ENCODE measurements around the gene MCCC1.
"Not testable (repeated sequence)": the region's sequence is repeated elsewhere in the genome, so short reads cannot be mapped to it uniquely, and the experiment has no call there.

Gene MCCC1

DNA sequence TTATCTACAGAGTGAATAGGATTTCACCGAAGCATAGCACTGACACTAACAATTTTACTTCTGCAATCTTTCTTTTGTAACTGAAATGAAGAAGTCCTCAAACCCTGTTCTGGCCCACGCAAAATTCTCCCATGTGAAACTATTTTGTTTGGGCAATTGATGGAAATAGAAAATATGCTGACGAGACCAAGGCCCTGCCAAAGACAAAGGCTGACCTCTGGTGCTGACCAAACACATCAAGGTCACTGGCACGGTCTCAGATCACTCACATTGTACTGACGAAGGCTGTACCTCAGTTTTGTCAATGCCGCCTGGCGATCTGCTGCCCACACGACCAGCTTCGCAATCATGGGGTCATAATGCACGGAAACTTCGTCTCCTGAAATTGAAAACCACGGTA, 60.5 kb downstream of the MCCC1 start:
- no peak for DNase-seq

DNA sequence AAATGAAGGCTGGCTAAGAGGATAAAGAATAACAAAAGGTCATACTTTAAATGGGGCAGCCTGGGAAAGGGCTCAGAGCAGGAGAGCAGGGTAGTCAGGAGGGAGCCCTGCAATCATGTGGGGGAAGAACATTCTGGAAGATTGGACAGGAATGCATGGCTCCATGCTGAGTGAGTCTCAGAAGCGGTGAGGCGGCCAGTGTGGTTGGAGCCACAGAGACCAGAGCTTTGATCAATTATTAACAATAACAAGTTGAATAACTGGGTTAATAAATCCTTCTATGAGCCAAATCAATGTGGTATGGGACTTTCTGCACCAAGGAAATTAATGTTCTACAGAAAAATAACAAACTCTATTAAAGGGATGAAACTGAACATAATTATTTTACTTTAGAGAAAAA, 61.1 kb downstream of the MCCC1 start:
- no peak for DNase-seq

DNA sequence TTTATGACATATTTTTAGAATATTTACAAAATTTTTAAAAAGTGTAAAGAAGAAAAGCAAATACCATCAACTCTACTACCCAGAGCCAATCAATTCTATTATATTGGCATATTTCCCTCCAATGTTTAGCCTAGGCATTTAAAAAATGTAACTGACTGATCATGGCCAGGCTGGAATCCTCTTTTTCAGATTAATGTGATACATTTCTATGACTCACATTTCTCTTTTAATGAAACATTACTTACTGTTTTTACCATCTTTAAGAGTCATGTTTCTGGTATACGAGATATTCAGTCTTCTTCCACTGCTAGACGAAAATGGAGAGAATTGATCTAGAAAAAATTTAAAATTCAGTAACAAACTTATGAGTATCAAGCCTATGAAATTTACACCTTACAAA, 65.5 kb downstream of the MCCC1 start:
- no peak for DNase-seq

DNA sequence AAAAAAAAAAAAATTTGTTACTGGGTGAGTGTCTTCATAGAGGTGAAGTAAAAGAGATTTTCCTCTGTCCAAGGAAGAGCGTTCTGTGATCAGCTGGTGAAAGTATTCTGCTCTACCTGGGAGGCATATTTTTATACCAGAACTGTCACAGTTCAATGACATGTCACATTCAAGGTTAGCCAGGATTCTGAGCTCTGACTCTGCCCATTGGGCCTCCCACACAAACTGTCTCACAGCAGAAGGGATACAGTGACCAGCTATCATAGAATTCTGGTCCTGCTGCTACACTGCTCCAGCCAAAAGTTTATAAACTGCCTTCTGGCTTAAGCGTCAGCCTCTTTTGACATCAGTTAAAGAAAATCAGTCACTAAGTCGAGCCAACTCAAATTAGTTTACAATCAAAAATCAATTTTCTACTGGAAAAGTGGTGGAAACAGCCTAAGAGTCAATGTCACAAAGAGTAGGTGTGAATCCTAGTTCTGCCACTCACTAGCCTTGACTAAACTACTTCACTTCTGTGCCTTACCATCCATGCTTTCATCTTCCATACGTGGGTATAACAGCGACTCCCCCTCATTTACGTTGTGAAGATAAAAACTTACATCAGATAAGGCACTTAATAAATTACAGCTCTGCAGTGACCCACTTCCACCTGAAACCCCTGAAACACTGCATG, 66.3 kb downstream of the MCCC1 start:
- DNase-seq, result no peak

DNA sequence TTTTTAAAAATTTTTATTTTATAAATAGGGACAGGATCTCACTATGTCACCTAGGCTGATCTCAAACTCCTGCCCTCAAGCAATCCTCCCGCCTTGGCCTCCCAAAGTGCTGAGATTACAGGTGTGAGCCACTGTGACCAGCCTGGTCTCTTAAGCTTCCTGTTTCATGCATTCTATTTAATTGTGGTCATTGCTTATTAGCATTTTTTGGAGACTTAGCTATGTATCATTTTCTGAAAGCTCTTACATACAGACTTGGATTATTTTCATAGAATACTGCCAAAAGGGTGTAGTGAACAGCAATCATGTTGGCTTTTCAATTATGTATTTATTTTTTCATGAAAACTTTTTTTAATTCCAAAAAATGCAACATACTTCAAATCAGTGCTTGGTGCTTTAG, 67.5 kb downstream of the MCCC1 start:
- DNase-seq, result no peak

DNA sequence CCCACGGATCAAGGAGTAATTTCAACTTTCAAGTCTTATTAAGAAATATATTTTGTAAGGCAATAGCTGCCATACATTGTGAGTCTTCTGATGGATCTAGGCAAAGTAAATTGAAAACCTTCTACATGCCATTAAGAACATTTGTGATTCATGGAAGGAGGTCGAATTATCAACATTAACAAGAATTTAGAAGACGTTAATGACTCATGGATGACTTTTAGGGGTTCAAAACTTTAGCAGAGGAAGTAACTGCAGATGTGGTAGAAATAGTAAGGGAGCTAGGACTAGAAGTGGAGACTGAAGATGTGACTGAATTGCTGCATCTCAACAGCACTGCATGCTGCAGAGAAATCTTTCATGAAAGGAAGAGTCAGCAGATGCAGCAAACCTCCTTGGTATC, 70.9 kb downstream of the MCCC1 start:
- DNase-seq, result no peak

DNA sequence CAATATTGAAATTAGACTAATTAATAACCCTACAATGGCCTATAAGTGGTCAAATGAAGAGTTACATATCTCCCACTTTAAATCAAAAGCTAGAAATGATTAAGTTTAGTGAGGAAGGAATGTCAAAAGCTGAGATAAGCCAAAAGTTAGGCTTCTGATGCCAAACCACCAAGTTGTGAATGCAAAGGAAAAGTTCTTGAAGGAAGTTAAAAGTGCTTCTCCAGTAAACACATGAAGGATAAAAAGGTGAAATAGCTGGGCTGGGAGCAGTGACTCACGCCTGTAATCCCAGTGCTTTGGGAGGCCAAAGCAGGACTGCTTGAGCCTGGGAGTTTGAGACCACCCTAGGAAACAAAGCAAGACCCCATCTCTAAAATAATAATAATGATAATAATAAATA, 72.0 kb downstream of the MCCC1 start:
- no peak for DNase-seq

DNA sequence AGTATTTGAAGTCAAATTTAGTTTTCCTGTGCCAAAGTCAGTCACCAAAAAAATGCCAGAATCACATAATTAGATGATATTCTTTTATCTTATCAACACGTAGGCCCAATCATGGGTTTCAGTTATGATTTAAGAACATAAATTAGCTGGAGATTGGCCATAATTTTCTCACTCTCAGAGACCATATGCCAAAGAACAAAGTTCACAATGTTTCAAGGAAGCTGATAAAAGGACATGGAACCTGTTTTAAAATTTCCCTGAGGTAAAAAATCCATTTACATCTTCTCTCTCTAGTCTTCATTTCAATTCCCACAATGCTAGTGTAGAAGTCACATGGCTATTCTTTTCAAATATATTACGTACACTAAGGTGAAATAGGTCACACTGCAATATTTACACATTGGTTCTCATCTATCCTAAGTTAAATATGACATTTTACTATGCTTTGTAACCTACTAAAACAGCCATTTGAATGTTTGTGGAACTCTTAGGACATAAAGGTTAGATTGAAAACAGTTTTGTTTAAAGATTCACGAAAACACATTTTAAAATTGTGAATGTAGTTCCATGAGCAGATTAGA, 76.3 kb downstream of the MCCC1 start:
- DNase-seq, result no peak

DNA sequence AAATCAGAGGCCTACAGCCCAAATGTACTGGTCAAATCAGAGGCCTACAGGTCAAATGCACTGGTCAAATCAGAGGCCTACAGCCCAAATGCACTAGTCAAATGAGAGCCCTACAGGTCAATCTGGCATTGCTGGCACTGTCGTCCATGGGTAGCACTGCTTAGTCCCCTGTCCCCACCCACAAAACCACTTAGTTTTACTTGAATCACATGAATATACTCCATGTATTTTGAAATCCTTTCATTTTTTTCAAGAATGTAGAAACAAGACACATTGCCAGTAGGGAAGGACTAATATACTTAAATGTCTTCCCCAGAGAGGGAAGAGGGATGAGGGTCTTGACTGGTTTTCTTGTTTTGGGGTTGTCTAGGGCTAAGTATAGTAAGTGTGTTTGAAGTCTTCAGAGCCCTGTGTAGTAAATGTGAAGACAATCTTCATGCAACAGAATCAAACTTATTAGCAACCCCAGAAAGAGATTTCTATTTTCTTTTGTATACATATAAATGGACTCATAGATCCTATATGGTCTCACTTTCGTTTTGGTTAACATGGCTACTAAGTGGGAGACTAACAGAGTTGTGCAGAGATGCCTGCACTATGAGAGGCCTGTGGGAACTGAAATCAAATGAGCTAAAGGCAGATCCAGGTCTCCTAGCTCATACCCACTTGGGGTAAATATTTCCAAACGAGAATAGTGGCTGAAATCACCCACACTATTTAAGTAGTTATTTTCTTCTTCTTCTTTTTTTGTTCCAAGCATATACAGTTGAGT, 80.7 kb downstream of the MCCC1 start:
- no peak for DNase-seq

DNA sequence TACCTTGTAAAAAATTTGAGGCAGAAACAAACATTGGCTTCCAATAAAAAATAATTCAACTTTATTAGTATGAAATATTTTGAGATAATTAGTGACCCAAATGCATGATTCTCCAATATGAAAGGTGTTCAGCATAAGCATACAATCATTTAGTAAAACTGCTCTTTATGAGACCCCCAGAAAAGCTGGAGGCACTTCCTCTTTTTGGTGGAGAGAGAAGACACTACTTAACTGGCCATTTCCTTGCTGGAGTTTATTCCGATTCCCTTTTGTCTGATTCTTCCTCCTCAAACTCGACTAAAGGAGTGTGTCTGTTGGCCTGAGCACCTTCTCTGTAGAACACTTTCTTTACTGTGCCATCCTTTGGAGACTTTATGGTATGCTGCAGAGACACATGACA, 84.1 kb downstream of the MCCC1 start:
- no peak for DNase-seq

DNA sequence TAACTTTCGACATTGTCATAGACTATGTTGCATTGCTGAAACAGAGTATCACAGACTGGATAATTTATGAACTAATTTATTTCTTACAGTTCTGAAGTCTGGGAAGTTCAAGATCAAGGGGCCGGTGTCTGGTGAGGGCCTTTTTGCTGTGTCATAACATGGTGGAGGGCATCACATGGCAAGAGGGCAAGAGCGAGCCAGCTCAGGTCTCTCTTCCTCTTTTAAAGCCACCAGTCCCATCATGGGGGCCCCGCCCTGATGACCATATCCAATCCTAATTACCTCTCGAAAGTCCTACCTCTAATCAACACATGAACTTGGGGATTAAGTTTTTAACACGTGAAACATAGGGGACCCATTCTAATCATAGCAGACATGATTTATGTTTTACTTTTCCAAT, 85.4 kb downstream of the MCCC1 start:
- no peak for DNase-seq

DNA sequence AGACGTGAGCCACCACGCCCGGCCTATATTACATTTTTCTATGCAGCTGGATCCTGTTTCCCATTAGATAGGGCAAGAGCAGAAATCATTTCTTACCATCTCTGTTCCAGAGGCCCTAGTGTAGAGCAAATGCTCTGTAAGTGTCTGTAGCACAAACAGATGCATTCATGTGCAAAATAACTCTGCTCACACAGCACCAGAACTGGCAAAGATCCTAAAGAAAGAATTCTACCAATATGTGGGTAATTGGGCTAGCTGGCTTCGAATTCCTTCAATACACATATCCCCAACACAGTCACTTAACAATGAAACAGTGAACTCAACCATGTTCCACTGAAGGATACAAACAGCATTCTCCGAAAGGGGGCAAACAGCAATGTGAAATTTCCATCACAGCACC, 86.2 kb downstream of the MCCC1 start:
- no peak for DNase-seq

DNA sequence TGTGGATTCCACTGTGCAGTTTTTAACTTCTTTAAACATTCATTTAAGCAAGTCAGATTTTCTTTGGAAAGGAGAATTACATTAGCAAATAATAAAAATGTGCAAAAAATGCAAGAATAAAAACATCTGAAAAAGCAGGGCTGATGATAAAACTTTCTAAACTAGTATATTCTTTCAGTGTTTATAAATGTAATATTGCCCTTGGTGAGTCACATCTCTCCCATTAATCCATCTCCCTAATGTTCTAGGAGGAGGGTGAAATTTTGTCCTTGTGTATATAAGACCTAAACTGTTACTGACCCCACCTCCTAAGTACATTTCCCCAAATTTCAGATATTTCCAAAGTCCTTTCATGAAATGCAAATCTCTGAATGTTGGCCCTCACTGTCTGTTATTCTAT, 90.5 kb downstream of the MCCC1 start:
- no peak for DNase-seq

DNA sequence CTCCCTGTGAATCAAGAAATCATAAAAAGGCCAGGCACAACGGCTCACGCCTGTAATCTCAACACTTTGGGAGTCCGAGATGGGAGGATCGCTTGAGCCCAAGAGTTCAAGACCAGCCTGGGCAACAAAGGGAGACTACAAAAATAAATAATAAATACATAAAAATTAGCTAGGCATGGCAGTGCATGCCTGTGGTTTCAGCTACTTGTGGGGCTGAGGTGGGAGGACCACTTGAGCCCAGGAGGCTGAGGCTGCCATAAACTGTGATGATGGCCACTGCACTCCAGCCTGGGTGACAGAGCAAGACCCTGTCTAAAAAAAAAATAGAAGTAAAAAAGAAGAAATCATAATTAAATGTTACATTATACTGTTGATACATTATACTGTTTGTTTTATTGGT, 91.0 kb downstream of the MCCC1 start:
- no peak for DNase-seq

DNA sequence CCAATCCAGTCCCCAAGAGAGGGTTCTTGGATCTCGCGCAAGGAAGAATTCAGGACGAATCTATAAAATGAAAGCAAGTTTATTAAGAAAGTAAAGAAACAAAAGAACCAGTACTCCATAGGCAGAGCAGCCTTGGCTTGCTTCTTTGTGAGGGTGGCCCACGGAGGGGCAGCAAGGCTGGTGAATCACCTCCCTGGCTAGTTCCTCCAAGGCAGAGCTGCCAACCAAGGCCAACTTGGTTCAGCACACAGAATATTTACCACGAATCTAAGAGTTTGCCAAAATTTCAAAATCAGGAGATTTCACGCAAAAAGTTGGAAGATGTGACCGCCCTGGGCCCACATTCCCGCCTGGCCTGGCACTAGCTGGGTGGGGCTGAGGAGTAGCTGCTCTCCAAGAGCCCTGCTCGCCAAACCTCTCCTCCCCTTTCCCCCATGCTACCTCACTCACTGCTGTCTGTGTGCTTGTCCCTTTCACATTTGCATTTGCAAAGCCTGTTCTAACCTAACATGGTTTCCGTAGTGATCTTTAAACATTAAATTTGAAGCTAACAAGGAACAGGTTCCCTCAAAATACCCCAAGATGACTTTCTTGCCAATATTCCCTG, 92.8 kb downstream of the MCCC1 start:
- DNase-seq, result no peak

DNA sequence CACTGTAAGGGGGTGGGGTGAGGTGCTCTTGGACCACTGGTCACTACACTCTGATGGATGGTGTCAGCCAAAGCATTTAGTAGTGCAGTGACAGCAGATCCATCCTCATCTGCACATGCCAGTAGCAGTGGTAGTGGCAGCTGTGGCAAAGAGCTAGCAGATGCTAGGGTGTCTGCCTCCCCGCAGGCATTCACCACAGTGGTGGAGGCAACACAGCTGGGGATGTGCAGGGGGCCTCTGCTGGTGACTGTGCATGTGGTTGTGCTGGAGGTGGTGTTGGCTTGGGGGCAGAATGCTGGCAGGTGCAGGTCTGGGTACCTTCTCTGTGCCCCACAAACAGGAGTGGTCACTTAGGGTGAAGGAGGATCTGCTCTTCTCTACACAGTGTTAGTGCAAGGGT, 99.5 kb downstream of the MCCC1 start:
- no peak for DNase-seq

DNA sequence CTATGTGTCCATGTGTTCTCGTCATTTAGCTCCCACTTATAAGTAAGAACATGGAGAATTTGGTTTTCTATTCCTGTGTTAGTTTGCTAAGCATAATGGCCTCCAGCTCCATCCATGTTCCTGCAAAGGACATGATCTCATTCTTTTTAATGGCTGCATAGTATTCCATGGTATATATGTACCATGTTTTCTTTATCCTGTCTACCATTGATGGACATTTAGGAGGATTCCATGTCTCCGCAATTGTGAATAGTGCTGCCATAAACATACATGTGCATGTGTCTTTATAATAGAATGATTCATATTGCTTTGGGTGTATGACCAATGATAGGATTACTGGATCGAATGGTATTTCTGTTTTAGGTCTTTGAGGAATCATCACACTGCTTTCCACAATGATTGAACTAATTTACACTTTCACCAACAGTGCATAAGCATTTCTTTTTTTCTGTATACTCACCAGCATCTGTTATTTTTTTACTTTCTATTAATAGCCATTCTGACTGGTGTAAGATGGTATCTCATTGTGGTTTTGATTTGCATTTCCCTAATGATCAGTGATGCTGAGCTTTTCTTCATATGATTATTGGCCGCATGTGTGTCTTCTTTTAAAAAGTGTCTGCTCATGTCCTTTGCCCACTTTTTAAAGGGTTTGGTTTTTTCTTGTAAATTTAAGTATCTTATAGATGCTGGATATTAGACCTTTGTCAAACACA, 105.7 kb downstream of the MCCC1 start:
- DNase-seq, result not testable (repeated sequence)

DNA sequence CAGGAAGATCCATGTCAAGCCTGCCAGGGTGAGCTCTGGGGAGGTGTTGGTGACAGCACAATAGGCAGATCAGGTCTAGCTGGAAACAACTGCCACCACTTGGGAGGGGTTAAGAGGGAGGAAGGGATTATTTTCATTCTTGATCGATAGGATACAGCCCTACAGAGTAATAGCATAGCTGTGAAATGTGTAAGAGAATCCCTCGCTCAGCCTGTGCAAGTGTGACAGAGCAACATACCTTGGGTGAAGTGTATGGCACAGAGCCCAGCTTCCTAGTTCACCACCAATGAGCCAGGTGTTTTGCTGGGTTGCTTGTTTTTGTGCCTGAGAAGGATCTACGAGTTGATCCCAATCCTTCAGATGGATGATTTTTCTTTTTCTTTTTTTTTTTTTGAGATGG, 109.7 kb downstream of the MCCC1 start:
- no peak for DNase-seq

DNA sequence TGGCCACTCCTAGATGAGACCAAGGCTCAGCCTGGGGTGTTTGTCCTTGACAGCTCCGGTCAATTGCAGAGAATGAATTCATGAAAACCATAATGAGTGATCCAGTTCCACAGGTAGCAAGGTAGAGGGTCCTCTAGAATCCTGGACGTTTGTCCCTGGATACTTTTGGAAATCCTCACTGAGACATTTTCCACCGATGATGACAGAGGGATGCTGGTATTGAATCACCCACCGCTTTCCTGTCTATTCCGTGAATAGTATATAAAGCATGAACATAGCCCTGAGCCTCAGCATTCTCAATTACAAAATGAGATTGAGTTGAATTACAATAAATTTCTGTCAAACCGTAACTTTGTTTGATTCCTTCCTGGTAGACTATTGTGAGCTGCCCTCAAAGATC, 113.3 kb downstream of the MCCC1 start:
- no peak for DNase-seq

DNA sequence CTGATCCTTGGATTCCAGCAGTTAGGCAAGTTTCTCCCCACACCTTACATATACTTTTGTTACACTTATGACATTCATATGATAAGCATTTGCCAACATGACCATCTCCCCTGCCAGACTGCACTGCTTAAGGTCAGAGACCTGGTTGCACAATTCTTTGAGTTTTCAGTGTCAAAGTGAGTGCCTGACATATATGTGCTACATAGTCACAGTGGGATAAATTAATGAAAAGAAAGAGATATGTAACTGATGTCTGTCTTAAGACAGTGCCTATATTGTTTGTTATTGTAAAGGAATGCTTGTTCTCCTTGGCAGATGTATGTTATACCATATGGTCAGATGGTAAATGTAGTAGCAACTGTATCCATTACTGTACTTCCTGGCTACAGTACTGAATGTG, 115.4 kb downstream of the MCCC1 start:
- no peak for DNase-seq

DNA sequence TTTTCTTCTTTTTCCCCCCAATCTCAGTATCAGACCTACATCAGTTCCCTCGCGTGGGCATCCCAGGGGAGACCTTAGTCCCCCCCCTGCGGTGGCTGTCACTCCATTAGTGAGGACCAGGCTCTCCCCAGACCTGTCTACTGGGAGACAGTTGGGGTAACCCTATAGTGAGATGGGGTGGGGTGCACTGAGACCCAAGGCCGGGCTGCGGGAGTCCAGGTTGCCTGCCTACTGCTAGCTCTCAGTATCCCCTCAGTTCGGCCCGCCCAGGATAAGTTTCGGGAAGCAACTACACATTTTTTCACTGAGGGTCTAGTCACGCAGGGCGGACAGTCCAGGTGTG, 118.3 kb downstream of the MCCC1 start:
- no peak for DNase-seq

DNA sequence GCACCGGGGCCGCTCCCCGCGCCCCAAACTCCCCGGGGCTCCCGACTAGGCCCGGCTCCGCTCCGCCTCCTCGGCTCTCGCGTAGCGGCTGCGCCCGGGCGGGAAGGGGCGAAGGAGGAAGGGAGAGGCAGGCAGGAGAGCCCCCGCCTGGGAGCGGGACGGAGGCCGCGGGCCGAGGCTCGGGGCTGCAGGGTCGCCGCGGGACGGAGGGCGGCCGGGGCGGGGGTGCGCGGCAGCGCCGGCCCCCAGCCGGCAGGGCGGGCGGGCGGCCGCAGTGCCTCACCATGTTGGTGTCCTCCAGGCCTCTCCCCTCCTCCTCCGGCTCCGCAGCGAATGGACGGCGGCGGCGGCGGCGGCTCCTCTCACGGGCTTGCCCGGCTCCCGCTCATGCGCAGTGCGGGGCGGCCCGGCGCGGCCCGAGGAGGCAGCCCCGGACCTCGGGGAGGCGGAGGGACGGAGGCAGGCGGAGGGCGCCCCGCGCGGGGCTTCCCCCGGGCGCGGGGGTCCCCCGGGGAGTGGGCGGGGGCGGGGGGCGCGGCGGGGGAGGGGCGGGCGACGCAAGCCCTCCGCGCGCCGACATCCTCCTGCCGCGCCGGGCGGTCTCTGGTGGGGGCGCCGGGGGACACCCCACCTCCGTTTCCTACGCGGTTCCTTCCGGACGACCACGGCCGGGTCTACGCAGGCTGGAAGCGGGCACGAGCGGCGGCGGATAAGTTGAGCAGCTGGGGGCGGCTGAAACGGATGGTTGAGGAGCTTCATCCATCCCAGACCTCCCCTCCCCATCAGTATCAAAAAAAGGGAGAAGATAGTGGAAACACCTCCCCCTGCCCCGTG, 118.9 kb downstream of the MCCC1 start, which contains the start of gene DCUN1D1:
Gene DCUN1D1 (minus strand): TSS at position 335 of the 834 bp plus-strand sequence. CDS start 49 bp downstream, at position 286.
- peak; percentile 90 for DNase-seq
